MCF 10A (cell line): ENCODE data around the gene SELENOP. TPM values are rescaled to one million over a fixed set of nuclear protein-coding genes. Genes with fewer than 3 reads are reported as not detected.

Source experiments
- BruUV-seq: library from RNA; stranded (reverse); fragments of 400-500 nt; replicated peaks from 2 replicates; lab custom pipeline; 2021; lab: Mats Ljungman, UMichigan
- CTCF ChIA-PET: fragments of 300-600 bp; sonication (Branson Sonifier 250); formaldehyde crosslinking; extraction: SDS; loops from one replicate; lab custom pipeline; 2021; ENCODE audit warnings: antibody characterized with exemption, inconsistent platforms; lab: Yijun Ruan, JAX
- POLR2A ChIA-PET: fragments of 300-600, 350-650 bp; sonication (Branson Sonifier 250); formaldehyde crosslinking; extraction: SDS; loops from one replicate; lab custom pipeline; 2020; ENCODE audit warnings: antibody characterized with exemption, inconsistent platforms; lab: Yijun Ruan, JAX
- DNase-seq: peaks from one replicate; pipeline ENCODE4 v3.0.0-alpha.2; 2018; ENCODE audit not compliant: unreplicated experiment
- H3K27ac Mint-ChIP-seq: one replicate; pipeline ENCODE4 v1.8.0; 2022; ENCODE audit warnings: mild to moderate bottlenecking, low read depth, mixed read lengths; ENCODE audit not compliant: unreplicated experiment
- H3K27me3 Mint-ChIP-seq: one replicate; pipeline ENCODE4 v1.8.0; 2022; ENCODE audit warnings: mixed read lengths; ENCODE audit not compliant: insufficient read depth, unreplicated experiment
- H3K36me3 Mint-ChIP-seq: one replicate; pipeline ENCODE4 v1.8.0; 2022; ENCODE audit warnings: mild to moderate bottlenecking, moderate library complexity, mixed read lengths; ENCODE audit not compliant: insufficient read depth, unreplicated experiment
- H3K4me1 Mint-ChIP-seq: one replicate; pipeline ENCODE4 v1.8.0; 2022; ENCODE audit warnings: mixed read lengths; ENCODE audit not compliant: insufficient read depth, unreplicated experiment
- H3K4me3 Mint-ChIP-seq: one replicate; pipeline ENCODE4 v1.8.0; 2022; ENCODE audit warnings: mild to moderate bottlenecking, moderate library complexity, mixed read lengths; ENCODE audit not compliant: unreplicated experiment
- H3K9me3 Mint-ChIP-seq: one replicate; pipeline ENCODE4 v1.8.0; 2022; ENCODE audit warnings: mixed read lengths; ENCODE audit not compliant: unreplicated experiment
- CTCF ChIP-seq: fragments of 200-600 bp; IDR thresholded peaks from one replicate; pipeline ENCODE4 v1.8.0; 2022; ENCODE audit warnings: antibody characterized with exemption, mild to moderate bottlenecking; ENCODE audit not compliant: unreplicated experiment
- intact Hi-C: fragments of 100-400 bp; cut with micrococcal nuclease; formaldehyde crosslinking; loops from 2 replicates; pipeline ENCODE4 v1.14.1; 2022
- total RNA-seq: library from RNA; stranded (reverse); gene quantifications from 2 replicates; pipeline ENCODE4 v1.2.3, GENCODE V29; 2022

Gene SELENOP
- total RNA-seq, 1 experiment from 2014 or later: 8.3 TPM

GRCh38 chr5:42787073-42787472 lies 24.6 kb downstream of the SELENOP start:
- Mint-ChIP-seq H3K36me3 (no peaks in the 10 kb centered on the region), H3K4me3 (no peak overlapping the region), H3K27me3 (no peaks in the 10 kb centered on the region), H3K9me3 (peaks cover 10% of the 10 kb centered on the region), H3K27ac (no peak overlapping the region), H3K4me1 (peaks cover 11% of the 10 kb centered on the region)
- no peak for DNase-seq
- BruUV-seq: no TSS peak
- TF ChIP-seq CTCF: no peak
- POLR2A ChIA-PET: no interaction called here
- CTCF ChIA-PET: no interaction called here
- intact Hi-C loops: no loop called here

- ChIA-PET CTCF (no interaction called here), POLR2A (no interaction called here)
- no peak overlapping the region for H3K4me3 Mint-ChIP-seq
- intact Hi-C loops: no loop called here
- TF ChIP-seq CTCF: no peak
- no TSS peak for BruUV-seq
- no peaks in the 10 kb centered on the region for H3K27me3 Mint-ChIP-seq
- no peaks in the 10 kb centered on the region for H3K36me3 Mint-ChIP-seq
- peaks cover 5% of the 10 kb centered on the region for H3K4me1 Mint-ChIP-seq
- H3K27ac Mint-ChIP-seq: no peak overlapping the region
- DNase-seq: no peak
- H3K9me3 Mint-ChIP-seq: peaks cover 10% of the 10 kb centered on the region
These were observed 25.9 kb downstream of the SELENOP start for GRCh38 chr5:42785756-42786155.

GRCh38 chr5:42784132-42784531 lies 27.6 kb downstream of the SELENOP start:
- H3K4me1 Mint-ChIP-seq: peaks cover 5% of the 10 kb centered on the region
- CTCF ChIA-PET: no interaction called here
- H3K27ac Mint-ChIP-seq: no peak overlapping the region
- peaks cover 10% of the 10 kb centered on the region for H3K9me3 Mint-ChIP-seq
- BruUV-seq: no TSS peak
- H3K36me3 Mint-ChIP-seq: no peaks in the 10 kb centered on the region
- no peaks in the 10 kb centered on the region for H3K27me3 Mint-ChIP-seq
- no peak for TF ChIP-seq CTCF
- intact Hi-C loops: no loop called here
- DNase-seq: no peak
- POLR2A ChIA-PET: no interaction called here
- H3K4me3 Mint-ChIP-seq: no peak overlapping the region

- Mint-ChIP-seq H3K27me3 (no peaks in the 10 kb centered on the region), H3K4me1 (peaks cover 5% of the 10 kb centered on the region), H3K27ac (no peak overlapping the region), H3K36me3 (no peaks in the 10 kb centered on the region), H3K4me3 (no peak overlapping the region), H3K9me3 (peaks cover 5% of the 10 kb centered on the region)
- no peak for TF ChIP-seq CTCF
- no TSS peak for BruUV-seq
- ChIA-PET CTCF (interaction anchor here (0.6 to 2.0 kb wide), 4 partner anchors 14 to 925 kb away, joined by 3 to 5 read pairs (median 4); no protein-coding TSS in a partner anchor), POLR2A (no interaction called here)
- intact Hi-C loops: no loop called here
- DNase-seq: no peak
These were observed 30.1 kb downstream of the SELENOP start for GRCh38 chr5:42781584-42781983.
